GM23338 (cell line): ENCODE measurements around the gene GCK. TPM values are rescaled to one million over a fixed set of nuclear protein-coding genes. Genes with fewer than 3 reads are reported as not detected.

Experiments used
- ATAC-seq: fragments of 200-7000 bp; cut with Tn5 transposase; 3 replicates; pipeline ENCODE4 v1.9.1; 2020
- DNase-seq: peaks from one replicate; pipeline ENCODE4 v3.0.0-alpha.2; 2015; ENCODE audit warnings: low spot score
- H2AFZ ChIP-seq: fragments of 200-600 bp; sonication (generic); 2 replicates; pipeline ENCODE4 v1.8.0; 2016; ENCODE audit warnings: antibody characterized with exemption, mild to moderate bottlenecking, moderate library complexity
- H3F3A ChIP-seq: fragments of 200-600 bp; sonication (generic); replicated peaks from 2 replicates; pipeline ENCODE4 v1.8.0; 2017; ENCODE audit warnings: antibody characterized with exemption, mixed run types, low read depth
- H3K27ac ChIP-seq: fragments of 200-600 bp; sonication (generic); 2 replicates; pipeline ENCODE4 v1.6.1; 2016; ENCODE audit warnings: low read depth
- H3K27me3 ChIP-seq: fragments of 200-600 bp; sonication (generic); 2 replicates; pipeline ENCODE4 v1.8.0; 2016; ENCODE audit warnings: mild to moderate bottlenecking, mixed run types, moderate library complexity; ENCODE audit not compliant: insufficient read depth
- H3K36me3 ChIP-seq: fragments of 200-600 bp; sonication (generic); 2 replicates; pipeline ENCODE4 v1.8.0; 2016; ENCODE audit warnings: mild to moderate bottlenecking; ENCODE audit not compliant: insufficient read depth
- H3K4me1 ChIP-seq: fragments of 200-600 bp; sonication (generic); 2 replicates; pipeline ENCODE4 v1.8.0; 2016; ENCODE audit warnings: mild to moderate bottlenecking, moderate library complexity; ENCODE audit not compliant: insufficient read depth
- H3K4me2 ChIP-seq: fragments of 200-600 bp; sonication (generic); 2 replicates; pipeline ENCODE4 v1.7.1; 2017; ENCODE audit warnings: mixed run types
- H3K4me3 ChIP-seq: fragments of 200-600 bp; sonication (generic); 2 replicates; pipeline ENCODE4 v1.6.1; 2016; ENCODE audit warnings: mixed run types
- H3K79me2 ChIP-seq: fragments of 200-600 bp; sonication (generic); replicated peaks from 2 replicates; pipeline ENCODE4 v1.8.0; 2017; ENCODE audit warnings: mild to moderate bottlenecking; ENCODE audit not compliant: insufficient read depth
- H3K9me2 ChIP-seq: fragments of 200-600 bp; sonication (generic); 2 replicates; pipeline ENCODE4 v1.8.0; 2017; ENCODE audit not compliant: insufficient read depth
- H4K20me1 ChIP-seq: fragments of 200-600 bp; sonication (generic); replicated peaks from 2 replicates; pipeline ENCODE4 v1.8.0; 2017; ENCODE audit warnings: mild to moderate bottlenecking; ENCODE audit not compliant: insufficient read depth
- H3K27ac Mint-ChIP-seq: 2 replicates; pipeline ENCODE4 v1.8.0; 2020; ENCODE audit warnings: inconsistent platforms, mild to moderate bottlenecking, moderate library complexity, mixed read lengths
- H3K27me3 Mint-ChIP-seq: 3 replicates; pipeline ENCODE4 v1.8.0; 2022; ENCODE audit warnings: low read depth, mild to moderate bottlenecking, moderate library complexity, mixed read lengths, inconsistent platforms; ENCODE audit not compliant: insufficient read depth, poor library complexity
- H3K36me3 Mint-ChIP-seq: 3 replicates; pipeline ENCODE4 v1.8.0; 2021; ENCODE audit warnings: low read depth, mild to moderate bottlenecking, inconsistent platforms, moderate library complexity, mixed read lengths
- H3K4me1 Mint-ChIP-seq: 3 replicates; pipeline ENCODE4 v1.8.0; 2020; ENCODE audit warnings: mild to moderate bottlenecking, inconsistent platforms, mixed read lengths
- H3K4me3 Mint-ChIP-seq: 3 replicates; pipeline ENCODE4 v1.8.0; 2021; ENCODE audit warnings: moderate library complexity, mild to moderate bottlenecking, inconsistent platforms, mixed read lengths
- H3K9me3 Mint-ChIP-seq: 3 replicates; pipeline ENCODE4 v1.8.0; 2020; ENCODE audit warnings: moderate library complexity, mild to moderate bottlenecking, inconsistent platforms, mixed read lengths
- CREB1 ChIP-seq: fragments of 250-450 bp; sonication (Bioruptor Pico); IDR thresholded peaks from 2 replicates; pipeline ENCODE4 v1.5.0; 2020; ENCODE audit warnings: low read depth, mild to moderate bottlenecking, moderate library complexity
- EZH2 ChIP-seq: fragments of 200-600 bp; sonication (generic); IDR thresholded peaks from one replicate; pipeline ENCODE4 v1.8.0; 2017; ENCODE audit warnings: antibody characterized with exemption, mild to moderate bottlenecking, low read depth; ENCODE audit not compliant: unreplicated experiment
- EZH2phosphoT487 ChIP-seq: fragments of 200-600 bp; sonication (generic); IDR thresholded peaks from one replicate; pipeline ENCODE4 v1.8.1; 2018; ENCODE audit warnings: antibody characterized with exemption; ENCODE audit not compliant: unreplicated experiment
- JUNB ChIP-seq: IDR thresholded peaks from one replicate; pipeline ENCODE4 v1.6.1; 2016; ENCODE audit warnings: antibody characterized with exemption; ENCODE audit not compliant: unreplicated experiment
- NANOG ChIP-seq: IDR thresholded peaks from 2 replicates; pipeline ENCODE4 v1.6.1; 2016; ENCODE audit warnings: antibody characterized with exemption, borderline replicate concordance
- POLR2AphosphoS5 ChIP-seq: IDR thresholded peaks from 2 replicates; pipeline ENCODE4 v1.6.1; 2016; ENCODE audit warnings: antibody characterized with exemption, low read depth
- ZNF331 ChIP-seq: fragments of 250-450 bp; sonication (Bioruptor Pico); IDR thresholded peaks from 2 replicates; pipeline ENCODE4 v1.5.0; 2020; ENCODE audit warnings: low read depth, mild to moderate bottlenecking, moderate library complexity
- polyA plus RNA-seq: library from polyadenylated mRNA; unstranded; fragments of >200 nt; fragmentation: Nextera tagmentation; extraction: Ambion mirVana; gene quantifications from 2 replicates; pipeline ENCODE4 v1.2.1, GENCODE V29; 2016
- total RNA-seq: library from RNA; depleted of rRNA; stranded (reverse); fragments of >200 nt; shearing (Covaris generic); gene quantifications from 2 replicates; pipeline ENCODE4 v1.2.3, GENCODE V29; 2014
- TF ChIP-seq, protein P1 (sequence below), 2 experiments: fragments of 200-600 bp in 1 of 2; sonication (generic) in 1 of 2; conservative IDR thresholded peaks; 2 replicates each; pipeline versions ENCODE4 v1.5.1 to v1.6.1; 2016 to 2017; ENCODE audit warnings: antibody characterized with exemption in 2 of 2, low read depth in 2 of 2, mild to moderate bottlenecking in 2 of 2, moderate library complexity in 1 of 2
- TF ChIP-seq, protein P2 (sequence below): IDR thresholded peaks from one replicate; pipeline ENCODE4 v1.6.1; 2018; ENCODE audit warnings: antibody characterized with exemption; ENCODE audit not compliant: unreplicated experiment

GCK gene
- total and polyA plus RNA-seq, 2 experiments from 2014 or later: 6.1 to 7.3 TPM

DNA sequence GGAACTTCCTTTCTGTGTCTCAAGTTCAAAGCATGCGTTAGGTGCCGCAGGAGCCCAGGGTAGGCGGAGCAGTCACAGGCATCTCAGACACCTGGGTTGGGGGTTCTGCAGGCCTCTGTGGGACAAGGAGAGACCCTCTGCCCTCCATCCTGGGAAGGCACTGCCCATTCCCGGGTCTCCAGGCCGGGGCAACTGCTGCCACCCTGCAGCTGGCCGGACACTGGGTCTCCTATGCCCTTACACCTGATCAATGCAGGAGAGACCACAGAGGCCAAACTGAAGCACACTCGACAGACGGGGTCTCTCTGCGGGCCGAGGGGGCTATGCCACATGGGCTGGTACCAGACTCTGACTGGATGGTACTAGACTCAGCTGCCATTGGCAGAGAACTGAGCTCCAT is 48.5 kb upstream of the GCK start (continued):
- TF ChIP-seq CREB1 (CRISPR knock-in tag): no peak
- TF ChIP-seq EZH2phosphoT487: no peak
- no peak for TF ChIP-seq POLR2AphosphoS5
- no peak for TF ChIP-seq EZH2
- TF ChIP-seq, protein P1, sequence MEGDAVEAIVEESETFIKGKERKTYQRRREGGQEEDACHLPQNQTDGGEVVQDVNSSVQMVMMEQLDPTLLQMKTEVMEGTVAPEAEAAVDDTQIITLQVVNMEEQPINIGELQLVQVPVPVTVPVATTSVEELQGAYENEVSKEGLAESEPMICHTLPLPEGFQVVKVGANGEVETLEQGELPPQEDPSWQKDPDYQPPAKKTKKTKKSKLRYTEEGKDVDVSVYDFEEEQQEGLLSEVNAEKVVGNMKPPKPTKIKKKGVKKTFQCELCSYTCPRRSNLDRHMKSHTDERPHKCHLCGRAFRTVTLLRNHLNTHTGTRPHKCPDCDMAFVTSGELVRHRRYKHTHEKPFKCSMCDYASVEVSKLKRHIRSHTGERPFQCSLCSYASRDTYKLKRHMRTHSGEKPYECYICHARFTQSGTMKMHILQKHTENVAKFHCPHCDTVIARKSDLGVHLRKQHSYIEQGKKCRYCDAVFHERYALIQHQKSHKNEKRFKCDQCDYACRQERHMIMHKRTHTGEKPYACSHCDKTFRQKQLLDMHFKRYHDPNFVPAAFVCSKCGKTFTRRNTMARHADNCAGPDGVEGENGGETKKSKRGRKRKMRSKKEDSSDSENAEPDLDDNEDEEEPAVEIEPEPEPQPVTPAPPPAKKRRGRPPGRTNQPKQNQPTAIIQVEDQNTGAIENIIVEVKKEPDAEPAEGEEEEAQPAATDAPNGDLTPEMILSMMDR (conservative IDR thresholded peaks at IDR 0.05; ENCODE audit: low read depth in 2 of 2): no peak
- TF ChIP-seq JUNB: no peak
- no peak for TF ChIP-seq NANOG
- TF ChIP-seq, protein P2, sequence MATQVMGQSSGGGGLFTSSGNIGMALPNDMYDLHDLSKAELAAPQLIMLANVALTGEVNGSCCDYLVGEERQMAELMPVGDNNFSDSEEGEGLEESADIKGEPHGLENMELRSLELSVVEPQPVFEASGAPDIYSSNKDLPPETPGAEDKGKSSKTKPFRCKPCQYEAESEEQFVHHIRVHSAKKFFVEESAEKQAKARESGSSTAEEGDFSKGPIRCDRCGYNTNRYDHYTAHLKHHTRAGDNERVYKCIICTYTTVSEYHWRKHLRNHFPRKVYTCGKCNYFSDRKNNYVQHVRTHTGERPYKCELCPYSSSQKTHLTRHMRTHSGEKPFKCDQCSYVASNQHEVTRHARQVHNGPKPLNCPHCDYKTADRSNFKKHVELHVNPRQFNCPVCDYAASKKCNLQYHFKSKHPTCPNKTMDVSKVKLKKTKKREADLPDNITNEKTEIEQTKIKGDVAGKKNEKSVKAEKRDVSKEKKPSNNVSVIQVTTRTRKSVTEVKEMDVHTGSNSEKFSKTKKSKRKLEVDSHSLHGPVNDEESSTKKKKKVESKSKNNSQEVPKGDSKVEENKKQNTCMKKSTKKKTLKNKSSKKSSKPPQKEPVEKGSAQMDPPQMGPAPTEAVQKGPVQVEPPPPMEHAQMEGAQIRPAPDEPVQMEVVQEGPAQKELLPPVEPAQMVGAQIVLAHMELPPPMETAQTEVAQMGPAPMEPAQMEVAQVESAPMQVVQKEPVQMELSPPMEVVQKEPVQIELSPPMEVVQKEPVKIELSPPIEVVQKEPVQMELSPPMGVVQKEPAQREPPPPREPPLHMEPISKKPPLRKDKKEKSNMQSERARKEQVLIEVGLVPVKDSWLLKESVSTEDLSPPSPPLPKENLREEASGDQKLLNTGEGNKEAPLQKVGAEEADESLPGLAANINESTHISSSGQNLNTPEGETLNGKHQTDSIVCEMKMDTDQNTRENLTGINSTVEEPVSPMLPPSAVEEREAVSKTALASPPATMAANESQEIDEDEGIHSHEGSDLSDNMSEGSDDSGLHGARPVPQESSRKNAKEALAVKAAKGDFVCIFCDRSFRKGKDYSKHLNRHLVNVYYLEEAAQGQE: no peak
- TF ChIP-seq ZNF331 (CRISPR knock-in tag): no peak

DNA sequence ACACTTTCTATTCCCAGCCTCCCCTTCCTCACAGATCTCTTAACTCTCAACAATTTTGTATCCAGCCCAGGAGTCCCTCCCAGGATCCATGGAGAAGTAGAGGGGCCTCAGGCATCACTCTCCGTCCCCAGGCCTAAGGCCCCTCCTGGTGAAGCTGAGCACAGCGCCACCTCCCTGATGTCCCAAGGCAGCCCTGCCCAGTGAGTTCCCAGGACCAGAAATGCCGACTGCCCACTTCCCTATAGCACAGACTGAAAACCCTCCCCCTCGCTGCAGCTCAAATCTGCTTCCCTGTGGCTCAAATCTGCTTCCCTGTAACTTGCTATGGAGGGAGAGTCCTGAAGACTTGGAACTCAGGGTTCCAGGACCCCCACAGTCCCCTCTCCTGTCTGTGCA is 47.1 kb upstream of the GCK start:
- H3F3A ChIP-seq: no peaks in the 10 kb centered on the region
- Mint-ChIP-seq H3K27ac (no peak overlapping the region), H3K36me3 (no peaks in the 10 kb centered on the region), H3K27me3 (peaks cover 12% of the 10 kb centered on the region), H3K9me3 (no peaks in the 10 kb centered on the region), H3K4me3 (no peak overlapping the region), H3K4me1 (peaks cover 7% of the 10 kb centered on the region)
- ATAC-seq (peak; percentile 56), DNase-seq (peak; percentile 51)
- H3K9me2 ChIP-seq: no peaks in the 10 kb centered on the region
- TF ChIP-seq, protein P1 (conservative IDR thresholded peaks at IDR 0.05; ENCODE audit: low read depth in 2 of 2): peak; percentile 28 to 53
- no peak for TF ChIP-seq EZH2phosphoT487
- no peak overlapping the region for H3K4me2 ChIP-seq
- no peaks in the 10 kb centered on the region for H3K36me3 ChIP-seq
- no peaks in the 10 kb centered on the region for H3K79me2 ChIP-seq
- H3K4me3 ChIP-seq: no peak overlapping the region
- no peaks in the 10 kb centered on the region for H3K27me3 ChIP-seq
- no peaks in the 10 kb centered on the region for H3K4me1 ChIP-seq
- no peak overlapping the region for H3K27ac ChIP-seq
- no peak overlapping the region for H2AFZ ChIP-seq
- no peaks in the 10 kb centered on the region for H4K20me1 ChIP-seq
